HEK293T (cell line): Measurements from ENCODE around the gene ANGPTL5.

Source experiments
- CTCF ChIA-PET: fragments of 350-600 bp; formaldehyde crosslinking; extraction: SDS; loops from one replicate; lab custom pipeline; 2021; ENCODE audit warnings: antibody characterized with exemption, inconsistent platforms; lab: Yijun Ruan, JAX
- POLR2A ChIA-PET: fragments of 350-600 bp; formaldehyde crosslinking; extraction: SDS; loops from one replicate; lab custom pipeline; 2020; ENCODE audit warnings: antibody characterized with exemption, inconsistent platforms; lab: Yijun Ruan, JAX
- DNase-seq: peaks from one replicate; pipeline ENCODE4 v3.0.0; 2012; ENCODE audit warnings: mixed read lengths; ENCODE audit errors: extremely low spot score
- ARNT ChIP-seq: fragments of 450-650 bp; IDR thresholded peaks from 2 replicates; pipeline ENCODE4 v1.6.1; 2017; ENCODE audit warnings: mild to moderate bottlenecking
- BHLHE40 ChIP-seq: fragments of 450-650 bp; IDR thresholded peaks from 2 replicates; pipeline ENCODE4 v1.6.1; 2016; ENCODE audit warnings: mild to moderate bottlenecking, moderate library complexity, borderline replicate concordance
- CTBP1 ChIP-seq: fragments of 450-650 bp; IDR thresholded peaks from 2 replicates; pipeline ENCODE4 v1.6.1; 2016; ENCODE audit warnings: borderline replicate concordance
- ELF4 ChIP-seq: fragments of 450-650 bp; IDR thresholded peaks from 2 replicates; pipeline ENCODE4 v1.6.1; 2017; ENCODE audit warnings: antibody characterized with exemption
- FOXA1 ChIP-seq: fragments of 450-650 bp; IDR thresholded peaks from 2 replicates; pipeline ENCODE4 v1.6.1; 2016; ENCODE audit warnings: mild to moderate bottlenecking
- FOXK2 ChIP-seq: fragments of 450-650 bp; IDR thresholded peaks from 2 replicates; pipeline ENCODE4 v1.6.1; 2016; ENCODE audit warnings: mild to moderate bottlenecking
- FOXM1 ChIP-seq: fragments of 450-650 bp; IDR thresholded peaks from 2 replicates; pipeline ENCODE4 v1.6.1; 2017; ENCODE audit warnings: mild to moderate bottlenecking, borderline replicate concordance
- HDGF ChIP-seq: fragments of 450-650 bp; IDR thresholded peaks from 2 replicates; pipeline ENCODE4 v1.6.1; 2017; ENCODE audit warnings: antibody characterized with exemption, borderline replicate concordance
- L3MBTL2 ChIP-seq: fragments of 450-650 bp; conservative IDR thresholded peaks from 2 replicates; pipeline ENCODE4 v1.6.1; 2016; ENCODE audit warnings: mild to moderate bottlenecking
- LEF1 ChIP-seq: fragments of 450-650 bp; IDR thresholded peaks from 2 replicates; pipeline ENCODE4 v1.6.1; 2017; ENCODE audit warnings: mild to moderate bottlenecking, borderline replicate concordance
- NFRKB ChIP-seq: fragments of 450-650 bp; IDR thresholded peaks from 2 replicates; pipeline ENCODE4 v1.6.1; 2016; ENCODE audit warnings: mild to moderate bottlenecking, moderate library complexity
- PKNOX1 ChIP-seq: fragments of 450-650 bp; IDR thresholded peaks from 2 replicates; pipeline ENCODE4 v1.6.1; 2016
- SP1 ChIP-seq: fragments of 450-650 bp; IDR thresholded peaks from 2 replicates; pipeline ENCODE4 v1.6.1; 2017
- SUZ12 ChIP-seq: fragments of 450-650 bp; IDR thresholded peaks from 2 replicates; pipeline ENCODE4 v1.6.1; 2016; ENCODE audit warnings: mild to moderate bottlenecking
- TARDBP ChIP-seq: fragments of 450-650 bp; IDR thresholded peaks from 2 replicates; pipeline ENCODE4 v1.6.1; 2016
- ZNF384 ChIP-seq: fragments of 450-650 bp; IDR thresholded peaks from 2 replicates; pipeline ENCODE4 v1.6.1; 2016

ANGPTL5 gene

GRCh38 chr11:101872171-101872882 lies 44.0 kb downstream of the ANGPTL5 start:
- POLR2A ChIA-PET: no interaction called here
- no peak for DNase-seq
- CTCF ChIA-PET: no interaction called here
- TF ChIP-seq FOXK2 (no peak), CTBP1 (no peak), SP1 (no peak)

- POLR2A ChIA-PET: no interaction called here
- DNase-seq: no peak
- TF ChIP-seq FOXA1 (no peak), ZNF384 (no peak), SUZ12 (no peak), HDGF (no peak), L3MBTL2 (no peak), TARDBP (no peak), FOXM1 (no peak)
- CTCF ChIA-PET: no interaction called here
Measured at GRCh38 chr11:101870510-101870909, 45.8 kb downstream of the ANGPTL5 start.

GRCh38 chr11:101867951-101868350 lies 48.4 kb downstream of the ANGPTL5 start:
- CTCF ChIA-PET: no interaction called here
- POLR2A ChIA-PET: no interaction called here
- no peak for DNase-seq
- TF ChIP-seq FOXA1: no peak
- no peak for TF ChIP-seq LEF1
- no peak for TF ChIP-seq NFRKB
- TF ChIP-seq FOXK2: no peak
- no peak for TF ChIP-seq TARDBP
- TF ChIP-seq ELF4: no peak
- no peak for TF ChIP-seq CTBP1
- no peak for TF ChIP-seq L3MBTL2
- no peak for TF ChIP-seq SP1
- TF ChIP-seq BHLHE40: no peak
- no peak for TF ChIP-seq PKNOX1
- TF ChIP-seq SUZ12: no peak
- no peak for TF ChIP-seq ZNF384

GRCh38 chr11:101866619-101867491 lies 49.5 kb downstream of the ANGPTL5 start:
- CTCF ChIA-PET: no interaction called here
- TF ChIP-seq ELF4: no peak
- TF ChIP-seq BHLHE40: no peak
- no peak for TF ChIP-seq SUZ12
- TF ChIP-seq ARNT: no peak
- TF ChIP-seq TARDBP: no peak
- no peak for TF ChIP-seq FOXM1
- no peak for TF ChIP-seq FOXA1
- no peak for TF ChIP-seq SP1
- TF ChIP-seq LEF1: no peak
- TF ChIP-seq L3MBTL2: no peak
- no peak for TF ChIP-seq PKNOX1
- TF ChIP-seq ZNF384: no peak
- no peak for TF ChIP-seq CTBP1
- TF ChIP-seq FOXK2: no peak
- no peak for TF ChIP-seq HDGF
- no peak for TF ChIP-seq NFRKB
- no peak for DNase-seq
- POLR2A ChIA-PET: no interaction called here

GRCh38 chr11:101864098-101864497 lies 52.2 kb downstream of the ANGPTL5 start:
- no peak for DNase-seq
- TF ChIP-seq PKNOX1 (no peak), FOXK2 (no peak), SP1 (no peak), CTBP1 (no peak), HDGF (no peak), FOXM1 (no peak), ELF4 (no peak), SUZ12 (no peak), TARDBP (no peak), L3MBTL2 (no peak), ARNT (no peak), BHLHE40 (no peak), FOXA1 (no peak), NFRKB (no peak), LEF1 (no peak), ZNF384 (no peak)
- POLR2A ChIA-PET: no interaction called here
- CTCF ChIA-PET: interaction anchor here (0.6 to 1.1 kb wide), 2 partner anchors 144 to 409 kb away, joined by 3 read pairs; no protein-coding TSS in a partner anchor
